Stimulated activated CD4-positive, alpha-beta T cell treated with anti-CD3 and anti-CD28 coated beads, TNF-alpha, amount 100 ng/mL, for 1 hour (primary cell): ENCODE results near the gene KIF18B.

Source experiments
- DNase-seq, 3 donors: peaks; one replicate each; pipeline ENCODE4 v3.0.0-alpha.2; 2020; ENCODE audit warnings: low read depth in 3 of 3, low spot score in 1 of 3

The KIF18B gene

GRCh38 chr17:44907729-44908470 is 39.7 kb downstream of the KIF18B start:
- no peak for DNase-seq

- DNase-seq: no peak
These were observed 40.5 kb downstream of the KIF18B start for GRCh38 chr17:44906763-44907728.

- no peak for DNase-seq
These were observed 41.4 kb downstream of the KIF18B start for GRCh38 chr17:44906010-44906646.

GRCh38 chr17:44905006-44906000 is 42.3 kb downstream of the KIF18B start:
- no peak for DNase-seq

- no peak for DNase-seq
These were observed 43.3 kb downstream of the KIF18B start for GRCh38 chr17:44904001-44904984.

- no peak for DNase-seq
These were observed 44.4 kb downstream of the KIF18B start for GRCh38 chr17:44903012-44903685.

- DNase-seq: no peak
These were observed 45.3 kb downstream of the KIF18B start for GRCh38 chr17:44902135-44902760.

- DNase-seq: no peak
These were observed 46.1 kb downstream of the KIF18B start for GRCh38 chr17:44901411-44901921.

- no peak for DNase-seq
These were observed 46.7 kb downstream of the KIF18B start for GRCh38 chr17:44900894-44901293.

- peak; percentile 82 to 90 (median 87) for DNase-seq
These were observed 48.3 kb downstream of the KIF18B start, which contains the start of gene EFTUD2 for GRCh38 chr17:44899074-44899782. Gene EFTUD2 (minus strand): TSS chr17:44899445. CDS start chr17:44894521, 4,924 bp downstream.

- no peak for DNase-seq
These were observed 48.9 kb downstream of the KIF18B start for GRCh38 chr17:44898768-44899073.

GRCh38 chr17:44894642-44895041 is 52.9 kb downstream of the KIF18B start:
- DNase-seq: no peak

- DNase-seq: no peak
These were observed 55.3 kb downstream of the KIF18B start for GRCh38 chr17:44892250-44892649.

GRCh38 chr17:44889003-44889402 is 58.6 kb downstream of the KIF18B start:
- DNase-seq: no peak

- DNase-seq: no peak
These were observed 59.3 kb downstream of the KIF18B start for GRCh38 chr17:44887971-44888954.

GRCh38 chr17:44887016-44887415 is 60.6 kb downstream of the KIF18B start:
- DNase-seq: no peak
